H1 (cell line): ENCODE results near the gene GAP43. TPM values are rescaled to one million over a fixed set of nuclear protein-coding genes. Genes with fewer than 3 reads are reported as not detected.

ENCODE experiments used
- TAF1 ChIP-seq: IDR thresholded peaks from 2 replicates; pipeline ENCODE4 v1.6.1; 2011; ENCODE audit warnings: mild to moderate bottlenecking, low read depth, low read length
- polyA plus RNA-seq, 7 experiments: library from polyadenylated mRNA; depleted of rRNA in 3 of 7; stranded (reverse) in 5 of 7; unstranded in 2 of 7; fragments of >200 nt in 5 of 7; fragments of 200-250 nt in 2 of 7; gene quantifications; 1 replicate in 5 of 7; 2 replicates in 1 of 7; 4 replicates in 1 of 7; pipeline versions ENCODE4 v1.2.1 to v1.2.3, GENCODE V29; 2011 to 2013; ENCODE audit warnings: missing spikeins in 2 of 7, mixed read lengths in 2 of 7
- total RNA-seq: library from RNA; stranded (reverse); fragmentation: NEBNext Ultra II Directional; extraction: Animal tissue kit (Norgen Biotek cat#: 25700); gene quantifications from 2 replicates; pipeline ENCODE4 v1.2.1, GENCODE V29; 2021

The GAP43 gene
- total and polyA plus RNA-seq, 2 of the 8 experiments (the other 6 are each of a cell fraction or from before 2014, with no cell fraction given): 11.2 to 21.9 TPM

- TF ChIP-seq TAF1: peak; percentile 72
These were observed at the start of gene GAP43 (continued) for GRCh38 chr3:115623044-115623868.
